ENCODE data around the gene ACR.

The ACR gene

DNA sequence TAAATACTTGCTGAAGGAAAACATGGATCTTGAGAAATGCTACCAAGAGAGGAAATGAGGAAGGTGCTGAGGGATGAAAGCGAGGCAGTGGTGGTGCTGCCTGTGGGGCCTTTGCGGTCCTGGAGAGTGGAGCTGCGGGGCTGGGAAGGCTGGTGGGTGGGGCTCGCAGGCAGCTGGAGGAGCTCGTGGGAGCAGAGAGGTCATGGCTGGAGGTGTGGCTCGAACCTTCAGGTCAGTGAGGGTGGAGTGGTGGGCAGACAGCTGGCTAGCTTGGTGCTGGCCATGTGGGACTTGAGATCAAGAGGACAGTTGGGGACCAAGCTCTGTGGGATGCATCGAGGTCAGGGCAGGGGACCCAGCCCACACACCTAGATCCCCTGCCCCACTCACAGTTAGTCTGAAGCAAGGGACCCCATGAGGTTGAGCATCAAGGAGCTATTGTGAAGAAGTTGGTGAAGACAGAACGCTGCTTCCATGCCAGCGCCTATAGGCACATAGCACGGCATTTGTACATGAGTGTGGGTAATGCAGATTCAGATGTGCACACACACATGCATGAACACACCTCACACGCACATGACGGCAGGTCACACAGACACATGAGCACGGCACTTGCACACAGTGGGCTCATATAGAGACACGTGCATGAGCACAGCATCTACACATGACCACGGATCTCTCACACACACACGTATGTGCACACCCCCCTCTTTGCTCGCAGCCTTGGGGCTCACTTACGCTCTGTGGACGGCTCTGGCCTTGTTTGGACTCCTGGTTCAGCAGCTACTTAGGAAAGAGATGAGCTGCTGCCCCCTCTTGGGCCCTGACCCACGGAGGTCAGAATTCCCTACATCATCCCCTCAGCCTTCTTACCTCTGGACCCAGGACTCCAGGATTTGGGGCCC, 34.9 kb upstream of the ACR start:
- DNase-seq, result no peak

GRCh38 chr22:50703726-50704509, 34.1 kb upstream of the ACR start:
- DNase-seq, result no peak

- DNase-seq, result no peak
Observed at GRCh38 chr22:50704510-50705218, 33.3 kb upstream of the ACR start.

- no peak for DNase-seq
Observed at GRCh38 chr22:50705219-50705691, 32.7 kb upstream of the ACR start.

- no peak for DNase-seq
Observed at GRCh38 chr22:50705851-50706351, 32.1 kb upstream of the ACR start.

GRCh38 chr22:50706481-50707125, 31.4 kb upstream of the ACR start:
- DNase-seq, result no peak

DNA sequence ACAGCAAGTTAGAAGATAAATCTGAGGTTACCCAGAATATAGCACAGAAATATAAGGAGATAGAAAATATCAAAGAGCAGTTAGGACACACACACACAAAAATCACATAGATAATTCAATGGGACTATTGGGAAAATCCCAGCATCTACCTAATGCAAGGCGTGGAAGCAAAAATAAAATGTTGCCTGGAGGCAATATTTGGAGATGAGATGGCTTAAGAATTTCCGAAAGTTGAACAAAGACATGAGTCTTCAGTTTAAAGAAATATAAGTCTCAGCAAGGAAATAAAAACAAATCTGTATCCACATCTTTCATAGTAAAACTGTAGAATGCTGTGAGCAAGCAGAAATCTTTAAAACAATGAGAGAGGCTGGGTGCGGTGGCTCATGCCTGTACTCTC, 29.5 kb upstream of the ACR start:
- DNase-seq, result no peak

DNA sequence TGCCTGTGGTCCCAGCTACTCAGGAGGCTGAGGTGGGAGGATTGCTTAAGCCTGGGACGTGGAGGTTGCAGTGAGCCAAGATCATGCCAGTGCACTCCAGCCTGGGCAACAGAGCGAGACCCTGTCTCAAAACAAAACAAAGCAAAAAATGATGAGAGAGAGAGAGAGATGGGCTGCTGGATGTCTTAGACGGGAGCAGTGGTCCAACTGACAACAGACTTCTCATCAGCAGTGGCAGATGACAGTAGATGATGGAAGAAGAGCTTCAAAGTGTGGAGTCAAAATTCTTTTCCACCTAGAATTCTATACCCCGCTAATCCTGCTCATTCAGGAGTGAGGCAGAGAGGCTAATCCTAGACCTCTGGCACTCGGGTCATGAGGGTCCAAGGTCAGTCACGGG, 29.0 kb upstream of the ACR start:
- DNase-seq, result no peak

GRCh38 chr22:50710221-50710620, 27.8 kb upstream of the ACR start:
- DNase-seq, result no peak

- no peak for DNase-seq
Observed at GRCh38 chr22:50710886-50711285, 27.1 kb upstream of the ACR start.

DNA sequence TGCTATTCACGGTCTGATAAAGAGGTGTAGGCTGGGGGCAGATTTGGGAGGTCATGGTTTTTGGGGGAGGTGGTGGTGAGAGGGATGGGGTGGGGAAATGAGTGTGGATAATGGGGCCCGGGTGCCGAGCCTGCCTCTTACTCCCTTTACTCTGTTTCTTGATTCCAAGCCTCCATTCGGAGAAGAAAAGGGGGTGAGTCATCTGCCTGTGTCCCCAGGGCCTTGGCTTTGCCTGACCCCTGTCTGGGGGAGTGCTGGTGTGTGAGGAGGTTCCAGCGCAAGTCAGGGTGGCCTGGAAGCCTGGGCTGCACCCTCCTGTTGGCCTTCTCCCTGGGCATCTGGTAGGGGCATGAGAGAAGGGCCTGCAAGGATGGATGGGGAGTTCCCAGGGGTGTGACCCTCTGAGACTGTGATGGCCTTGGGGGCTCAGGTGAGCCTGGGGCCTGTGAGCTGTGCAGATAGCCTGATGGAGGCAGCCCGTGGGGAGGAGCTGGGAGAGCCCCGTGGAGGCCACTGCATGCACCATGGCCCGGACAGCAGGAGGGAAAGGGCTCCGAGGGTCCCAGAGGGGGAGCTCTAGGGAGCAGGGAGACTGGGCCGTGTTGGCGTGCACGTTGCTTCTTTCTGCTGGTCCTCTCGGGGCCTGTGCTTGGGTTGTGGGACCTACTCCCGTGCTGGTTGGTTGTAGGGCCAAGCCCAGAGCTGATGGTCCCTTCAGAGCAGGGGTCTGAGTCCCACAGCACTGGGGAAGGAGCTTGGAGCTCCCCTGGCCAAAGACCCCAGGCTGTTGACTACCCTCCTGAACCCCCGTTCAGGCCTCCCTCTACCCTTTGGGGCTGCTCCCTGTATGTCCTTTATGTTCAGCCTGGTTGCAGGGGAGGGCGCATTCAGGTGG, 26.3 kb upstream of the ACR start:
- DNase-seq, result no peak

- no peak for DNase-seq
Observed at GRCh38 chr22:50712341-50713007, 25.5 kb upstream of the ACR start.

GRCh38 chr22:50713008-50713385, 25.0 kb upstream of the ACR start:
- DNase-seq, result no peak

- DNase-seq, result no peak
Observed at GRCh38 chr22:50713571-50714056, 24.4 kb upstream of the ACR start.

DNA sequence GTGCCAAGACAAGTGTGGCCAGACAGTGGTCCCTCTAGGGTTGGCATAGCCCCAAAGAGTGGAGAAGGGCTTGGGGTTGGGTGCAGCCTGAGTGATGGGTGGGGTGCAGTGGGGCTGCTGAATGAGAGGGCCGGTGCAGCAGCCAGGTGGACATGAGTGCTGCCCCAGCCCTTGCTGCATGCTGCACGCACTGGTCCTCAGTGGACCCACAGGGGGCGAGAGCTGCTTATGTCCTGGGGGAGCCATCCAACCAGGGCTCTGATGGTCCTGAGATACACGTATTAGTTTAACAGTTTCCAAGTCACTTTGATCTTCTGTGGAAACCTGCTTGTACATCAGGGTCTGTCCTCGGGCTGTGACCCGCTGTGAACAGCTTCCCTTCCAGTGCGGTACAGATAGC, 23.9 kb upstream of the ACR start:
- DNase-seq, result no peak

GRCh38 chr22:50714631-50715179, 23.3 kb upstream of the ACR start:
- no peak for DNase-seq

DNA sequence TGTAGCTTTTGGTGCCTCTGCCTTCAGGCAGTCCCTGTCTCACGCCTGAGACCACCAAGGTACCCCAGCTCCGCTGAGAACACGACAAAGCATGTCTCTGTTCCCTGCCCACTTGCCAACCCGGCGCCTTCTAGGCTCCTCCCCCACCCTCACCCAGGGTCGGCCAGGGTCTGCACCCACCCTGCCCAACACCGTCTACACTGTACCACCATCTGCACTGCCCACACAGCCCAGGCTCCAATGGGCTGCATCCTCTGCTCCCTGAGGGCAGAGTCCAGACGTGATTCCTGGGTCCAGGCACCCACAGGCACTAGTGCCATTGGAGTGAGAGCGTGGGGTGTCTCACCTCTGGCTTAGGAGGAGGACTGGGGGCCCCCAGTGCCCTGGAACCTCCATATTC, 22.8 kb upstream of the ACR start:
- DNase-seq, result no peak

GRCh38 chr22:50715776-50716175, 22.2 kb upstream of the ACR start:
- DNase-seq, result no peak

GRCh38 chr22:50716290-50717024, 21.5 kb upstream of the ACR start:
- DNase-seq, result no peak

All from stimulated activated CD4-positive, alpha-beta T cell treated with anti-CD3 and anti-CD28 coated beads, Interleukin-2, amount 100 ng/mL, for 24 hours (primary cell).